Stimulated activated CD8-positive, alpha-beta memory T cell treated with anti-CD3 and anti-CD28 coated beads, Interleukin-15, amount 100 ng/mL, for 24 hours (primary cell): ENCODE data around the gene RETREG3.
"Not testable (repeated sequence)": the region's sequence is repeated elsewhere in the genome, so short reads cannot be mapped to it uniquely, and the experiment has no call there.

Experiments used
- DNase-seq: peaks from one replicate; pipeline ENCODE4 v3.0.0-alpha.2; 2020; ENCODE audit warnings: low read depth

RETREG3 gene

DNA sequence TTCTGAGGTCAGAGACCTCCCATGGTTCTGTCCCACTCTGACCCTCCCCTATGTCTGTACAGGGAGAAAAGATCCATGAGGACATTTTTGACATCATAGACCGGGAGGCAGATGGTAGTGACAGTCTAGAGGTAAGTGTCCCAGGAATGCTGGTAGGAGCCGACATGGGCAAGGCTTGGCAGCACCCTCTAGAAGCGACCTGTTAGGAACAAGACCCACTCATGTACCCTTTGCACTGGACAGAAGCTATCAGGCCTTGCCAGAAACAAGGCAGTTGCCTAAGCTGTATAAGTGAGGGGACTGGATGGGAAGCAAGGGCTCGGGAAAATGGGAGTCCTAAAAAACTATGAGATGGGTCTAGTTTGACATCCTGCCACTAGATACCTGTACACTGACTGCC, 2.8 kb upstream of the RETREG3 start:
- no peak for DNase-seq

GRCh38 chr17:42609814-42610801, 934 bp upstream of the RETREG3 start:
- not testable (repeated sequence) for DNase-seq

DNA sequence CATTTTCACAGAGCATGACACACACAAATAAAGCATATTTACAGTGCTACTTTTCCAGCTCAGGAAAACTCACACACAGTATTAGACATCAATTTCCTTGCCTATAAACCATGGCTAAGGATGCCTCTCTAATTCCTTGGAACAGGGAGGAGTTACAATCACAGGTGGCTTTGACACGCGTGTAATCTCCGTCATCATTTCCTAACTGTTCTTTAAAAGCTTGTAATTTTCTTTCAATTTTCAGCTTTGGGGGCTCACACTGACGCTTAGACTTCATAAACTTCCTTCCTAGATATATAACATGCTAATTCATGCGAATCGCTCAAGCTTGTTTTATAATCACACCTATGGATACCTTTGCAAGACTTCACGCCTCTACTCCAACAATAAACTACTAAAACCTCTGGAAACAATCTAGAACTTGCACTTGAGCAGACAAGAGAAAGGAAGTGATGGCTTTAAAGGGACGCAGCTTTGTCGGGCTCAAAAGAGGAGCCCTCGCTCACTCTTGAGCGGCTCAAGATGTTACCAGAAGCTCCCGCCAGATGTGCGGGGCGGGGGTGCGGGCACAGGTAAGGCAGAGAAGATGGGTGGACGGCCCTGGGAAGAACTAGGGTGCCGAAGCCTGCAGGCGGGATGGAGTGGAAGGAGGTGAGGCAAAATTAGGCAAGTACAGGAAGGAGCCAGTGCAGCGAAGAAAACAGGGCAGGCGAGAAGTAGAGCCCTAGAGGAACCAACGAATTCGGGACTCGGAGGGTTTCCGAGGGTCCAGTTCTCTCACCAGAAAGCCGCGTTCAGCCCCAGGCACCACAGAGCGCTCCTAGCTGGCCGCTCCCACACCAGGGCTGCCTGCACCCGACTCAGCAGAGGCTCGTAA, 631 bp downstream of the RETREG3 start:
- no peak for DNase-seq

DNA sequence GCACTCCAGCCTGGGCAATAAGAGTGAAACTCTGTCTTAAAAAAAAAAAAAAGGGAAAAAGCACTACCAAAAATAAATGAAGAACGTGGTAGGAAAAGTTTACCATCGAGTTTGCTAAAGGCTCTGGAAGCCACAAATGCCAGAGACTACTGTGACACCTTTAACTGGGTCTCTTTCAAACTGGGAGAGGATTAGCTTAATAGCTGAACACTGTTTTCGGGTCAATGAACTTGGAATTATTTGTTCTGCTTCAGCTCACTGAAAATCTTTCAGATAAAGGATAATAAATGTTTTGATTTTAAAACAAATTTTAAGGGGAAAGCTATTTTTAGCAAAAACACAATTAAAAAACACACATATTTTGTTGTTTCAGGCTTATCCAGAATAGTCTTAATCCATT, 1.4 kb downstream of the RETREG3 start:
- no peak for DNase-seq

- no peak for DNase-seq
Observed at GRCh38 chr17:42603318-42603717, 5.9 kb downstream of the RETREG3 start.

DNA sequence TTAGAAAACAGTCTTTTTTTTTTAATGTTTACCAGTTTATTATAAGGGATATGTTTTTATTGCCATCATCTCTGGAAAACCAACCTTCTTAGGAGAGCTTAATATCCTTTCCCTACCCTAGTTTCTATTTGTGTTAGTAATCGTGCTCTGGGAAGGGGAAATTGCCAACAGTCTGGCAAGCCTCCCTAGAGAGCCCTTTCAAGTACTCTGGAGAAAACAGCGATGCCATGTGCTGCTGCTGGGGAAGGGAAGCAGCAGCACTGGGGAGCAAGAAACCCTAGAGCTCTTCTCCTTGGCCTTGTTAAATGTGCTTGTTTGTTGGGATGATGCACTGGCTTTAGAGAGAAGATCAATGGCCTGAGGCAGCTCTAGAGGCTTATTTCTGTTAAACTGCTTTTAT, 10.3 kb downstream of the RETREG3 start:
- DNase-seq: no peak

DNA sequence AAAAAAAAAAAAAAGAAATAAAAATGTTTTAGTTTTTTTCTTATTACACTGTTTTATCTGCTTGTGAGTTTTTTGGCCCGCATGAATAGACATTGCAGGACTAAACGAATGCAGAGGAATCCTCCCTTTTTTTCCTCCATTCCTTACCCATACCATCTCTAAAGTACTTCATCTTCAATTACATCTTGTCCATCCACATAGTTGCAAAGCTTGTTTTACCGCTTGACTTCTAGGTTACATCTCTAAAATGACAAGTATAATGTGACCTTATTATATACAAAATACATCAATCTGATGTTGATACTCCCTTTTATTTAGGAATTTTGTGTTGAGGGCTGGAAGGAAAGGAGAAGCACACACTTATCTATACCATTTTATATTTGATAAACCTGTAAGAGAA, 12.8 kb downstream of the RETREG3 start:
- DNase-seq: no peak

DNA sequence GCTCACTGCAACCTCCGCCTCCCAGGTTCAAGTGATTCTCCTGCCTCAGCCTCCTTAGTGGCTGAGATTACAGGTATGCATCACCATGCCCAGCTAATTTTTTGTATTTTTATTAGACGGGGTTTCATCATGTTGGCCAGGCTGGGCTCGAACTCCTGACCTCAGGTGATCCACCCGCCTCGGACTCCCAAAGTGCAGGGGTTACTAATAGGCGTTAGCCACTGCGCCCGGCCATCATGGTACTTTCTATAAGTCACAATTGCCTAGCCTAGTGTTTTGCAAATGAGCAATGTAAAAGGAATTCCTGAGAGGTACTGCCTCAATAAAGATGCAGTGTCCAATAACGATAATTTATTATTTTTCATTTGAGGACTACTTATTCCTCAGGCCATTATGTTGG, 17.8 kb downstream of the RETREG3 start:
- no peak for DNase-seq

DNA sequence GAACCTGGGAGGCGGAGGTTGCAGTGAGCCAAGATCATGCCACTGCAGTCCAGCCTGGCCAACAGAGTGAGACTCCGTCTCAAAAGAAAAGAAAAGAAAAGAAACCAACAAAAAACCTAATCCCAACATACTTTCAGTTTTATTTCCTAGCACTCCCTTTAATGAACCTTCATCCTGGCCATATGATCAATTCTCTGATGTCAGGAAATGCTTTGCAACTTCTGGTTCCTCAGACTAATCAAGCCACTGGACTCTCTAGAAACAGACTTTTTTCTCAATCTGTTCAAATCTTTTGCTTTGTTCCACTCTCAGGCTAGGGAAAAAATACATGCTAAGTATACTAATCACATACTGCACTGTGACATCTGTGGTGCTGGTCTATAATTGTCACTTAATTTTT, 18.3 kb downstream of the RETREG3 start:
- DNase-seq: no peak

GRCh38 chr17:42586514-42587230, 22.5 kb downstream of the RETREG3 start:
- no peak for DNase-seq

- no peak for DNase-seq
Observed at GRCh38 chr17:42585353-42585752, 23.8 kb downstream of the RETREG3 start.

DNA sequence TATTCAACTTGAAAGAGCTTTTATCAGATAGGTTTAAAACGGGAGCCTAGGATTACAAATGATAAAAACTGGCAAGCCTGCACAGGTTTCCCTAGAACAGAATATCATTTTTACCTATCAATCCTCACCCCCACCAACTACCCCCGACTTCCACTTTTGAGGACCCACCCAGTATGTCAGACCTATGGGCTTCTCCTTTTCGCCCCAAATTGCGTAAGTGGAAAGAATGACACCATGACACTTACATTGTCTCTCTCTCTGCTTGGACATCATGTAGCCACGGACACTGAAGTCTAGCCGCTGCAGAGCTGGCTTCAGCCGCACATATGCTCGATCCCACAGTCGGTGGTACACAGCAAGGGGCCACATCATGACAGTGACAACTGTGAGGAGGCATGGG, 24.3 kb downstream of the RETREG3 start:
- no peak for DNase-seq

DNA sequence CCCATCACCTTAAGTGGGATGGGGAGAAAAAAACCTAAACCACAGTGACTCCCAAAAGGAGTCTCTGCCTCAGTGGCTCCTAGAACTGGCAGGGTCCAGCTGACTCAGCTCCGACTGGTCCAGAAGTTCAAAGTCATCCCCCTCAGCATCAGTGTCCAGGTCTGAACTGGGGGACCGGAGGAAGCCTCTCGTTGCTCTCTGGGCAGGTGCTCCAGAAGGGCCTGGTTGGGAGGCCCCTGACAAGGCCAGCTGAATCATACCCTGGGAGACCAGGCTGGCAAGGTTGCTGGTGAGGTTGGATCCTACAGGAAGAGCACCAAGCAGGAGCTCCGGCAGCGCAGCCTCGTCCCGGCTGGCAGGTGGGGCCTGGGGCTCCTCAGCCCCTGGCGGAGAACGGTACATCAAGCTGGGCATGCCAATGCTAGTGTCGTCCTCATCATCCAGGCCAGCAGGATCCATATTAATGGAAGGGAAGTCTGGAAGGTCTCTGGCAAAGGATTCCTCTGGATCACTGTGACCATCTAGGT, 27.4 kb downstream of the RETREG3 start:
- no peak for DNase-seq

- no peak for DNase-seq
Observed at GRCh38 chr17:42579794-42580551, 29.2 kb downstream of the RETREG3 start.

DNA sequence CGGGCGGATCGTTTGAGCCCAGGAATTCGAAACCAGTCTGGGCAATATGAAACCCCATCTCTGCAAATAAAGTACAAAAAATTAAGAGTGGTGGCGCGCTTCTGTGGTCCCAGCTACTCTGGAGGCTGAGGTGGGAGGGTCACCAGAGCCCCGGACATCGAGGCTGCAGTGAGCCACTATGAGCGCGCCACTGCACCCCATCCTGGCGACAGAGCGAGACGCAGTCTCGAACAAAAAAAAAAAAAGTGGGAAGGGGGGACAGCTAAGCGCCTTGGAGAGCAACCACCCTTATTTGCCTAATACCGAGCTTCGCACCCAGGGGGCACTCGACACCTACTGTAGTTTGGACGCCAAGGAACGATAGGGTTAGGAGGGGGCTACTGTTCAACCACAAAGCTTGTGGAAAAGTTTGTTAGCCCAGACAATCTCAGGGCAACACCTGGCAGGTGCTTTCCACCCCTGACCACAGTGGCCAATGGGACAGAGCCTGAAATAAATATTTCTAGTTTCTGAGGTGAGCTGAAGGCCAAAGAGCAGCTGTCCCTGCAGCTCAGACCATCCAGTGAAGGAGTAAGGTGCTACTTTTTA, 30.8 kb downstream of the RETREG3 start:
- no peak for DNase-seq

DNA sequence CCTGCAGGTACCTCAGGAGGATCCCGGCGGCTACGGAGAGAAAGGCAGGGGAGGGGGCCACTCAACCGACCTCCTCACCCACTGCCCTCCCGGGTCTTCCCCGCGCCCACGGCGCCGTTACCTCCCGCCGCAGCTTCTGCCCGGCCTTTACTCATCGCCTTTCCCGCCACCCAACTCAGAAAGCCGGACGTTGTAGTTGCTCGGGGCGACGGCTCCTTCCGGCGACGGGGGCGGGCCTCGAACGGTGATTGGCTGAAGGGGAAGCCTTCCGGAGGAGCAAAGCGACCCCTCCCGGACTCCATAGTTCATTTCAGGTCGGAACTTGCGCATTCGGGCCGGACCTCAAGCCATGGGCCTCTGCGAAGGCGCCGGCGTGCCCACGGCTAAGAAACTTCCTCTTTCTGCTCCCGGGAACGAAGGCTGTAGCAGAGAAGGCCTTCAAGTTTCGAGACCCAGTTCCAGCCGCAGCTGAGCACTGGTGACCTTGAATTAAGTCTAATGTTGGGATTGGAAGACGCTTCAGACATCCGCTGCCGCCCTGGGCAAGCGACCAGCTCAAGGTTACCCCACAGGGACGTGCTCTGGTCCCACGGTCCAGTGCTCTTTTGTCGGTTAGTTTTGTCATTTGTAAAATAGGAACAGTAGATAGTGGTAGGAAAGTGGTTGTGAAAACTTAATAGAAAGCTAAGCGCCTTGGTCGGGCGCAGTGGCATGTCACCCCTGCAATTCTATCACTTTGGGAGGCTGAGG, 31.5 kb downstream of the RETREG3 start, which contains the start of gene PSMC3IP:
PSMC3IP (minus strand) TSS at position 198 of the 750 bp plus-strand sequence; CDS start at position 155, 43 bp downstream.
- peak; percentile 86 for DNase-seq

DNA sequence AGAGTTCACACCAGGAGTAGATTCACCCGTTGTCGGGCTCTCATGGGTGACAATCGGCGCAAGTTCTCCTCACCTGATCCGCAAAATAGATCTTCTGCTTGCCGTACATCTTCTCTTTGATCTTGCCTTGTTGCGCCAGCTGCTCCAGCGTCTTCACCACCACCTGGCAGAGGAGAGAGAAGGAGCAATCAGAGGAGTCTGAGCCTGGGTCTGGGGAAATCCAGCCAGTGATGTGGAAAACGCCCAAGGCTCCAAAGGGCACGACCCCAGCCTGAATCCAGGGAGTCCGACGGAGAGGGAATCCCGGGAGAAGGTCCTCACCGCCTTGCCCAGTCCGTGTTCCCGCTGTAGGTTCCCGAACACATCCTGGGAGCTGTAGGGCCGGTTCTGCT, 32.0 kb downstream of the RETREG3 start:
- DNase-seq: no peak

GRCh38 chr17:42574463-42574862, 34.7 kb downstream of the RETREG3 start:
- no peak for DNase-seq

DNA sequence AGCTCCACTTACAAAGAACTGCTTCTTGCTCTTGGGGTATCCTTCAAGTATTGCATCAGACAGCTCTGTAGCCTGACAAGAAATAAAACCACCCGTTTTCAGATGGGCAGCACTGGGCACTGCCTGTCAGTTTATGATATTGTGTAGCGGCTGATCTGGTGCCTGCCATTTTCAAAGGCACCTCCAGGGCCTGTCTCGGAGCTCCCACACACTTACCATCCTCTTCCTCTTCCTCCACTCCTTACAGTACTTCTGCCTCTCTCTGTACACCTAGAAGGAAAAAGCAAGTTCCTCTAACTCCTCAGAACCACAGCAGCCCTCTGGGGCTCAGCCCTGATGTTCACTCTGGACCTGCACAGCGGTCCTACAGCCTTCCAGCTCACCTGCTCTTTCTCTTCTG, 36.1 kb downstream of the RETREG3 start:
- DNase-seq: no peak
